DMS114 treated with DMSO at 0.1 percent for 48 hours (cell line): ENCODE measurements around the gene MYO1H.

Source experiments
- DNase-seq: peaks from one replicate; lab custom pipeline; 2025; ENCODE audit not compliant: unreplicated experiment; lab: John Stamatoyannopoulos, UW

The MYO1H gene

GRCh38 chr12:109448272-109448671 lies 100.6 kb downstream of the MYO1H start:
- DNase-seq, result no peak

GRCh38 chr12:109448707-109449390 lies 101.1 kb downstream of the MYO1H start:
- no peak for DNase-seq

- no peak for DNase-seq
Observed at GRCh38 chr12:109449845-109450532, 102.3 kb downstream of the MYO1H start.

GRCh38 chr12:109450980-109451379 lies 103.3 kb downstream of the MYO1H start:
- DNase-seq, result no peak

GRCh38 chr12:109451400-109451799 lies 103.7 kb downstream of the MYO1H start:
- no peak for DNase-seq

- DNase-seq, result no peak
Observed at GRCh38 chr12:109452489-109452888, 104.8 kb downstream of the MYO1H start.

GRCh38 chr12:109455706-109456105 lies 108.0 kb downstream of the MYO1H start:
- DNase-seq, result no peak

- no peak for DNase-seq
Observed at GRCh38 chr12:109458086-109458485, 110.4 kb downstream of the MYO1H start.

GRCh38 chr12:109458771-109459208 lies 111.1 kb downstream of the MYO1H start:
- no peak for DNase-seq

- DNase-seq, result no peak
Observed at GRCh38 chr12:109459247-109459646, 111.5 kb downstream of the MYO1H start.

- DNase-seq, result no peak
Observed at GRCh38 chr12:109460538-109460937, 112.8 kb downstream of the MYO1H start.

- no peak for DNase-seq
Observed at GRCh38 chr12:109461049-109461845, 113.5 kb downstream of the MYO1H start.

GRCh38 chr12:109461846-109462756 lies 114.4 kb downstream of the MYO1H start:
- DNase-seq, result no peak

- DNase-seq, result no peak
Observed at GRCh38 chr12:109462868-109463692, 115.4 kb downstream of the MYO1H start.

GRCh38 chr12:109463756-109464155 lies 116.1 kb downstream of the MYO1H start:
- no peak for DNase-seq

- no peak for DNase-seq
Observed at GRCh38 chr12:109464642-109465351, 117.1 kb downstream of the MYO1H start.

- DNase-seq, result no peak
Observed at GRCh38 chr12:109466305-109466704, 118.6 kb downstream of the MYO1H start.

- no peak for DNase-seq
Observed at GRCh38 chr12:109466821-109467220, 119.1 kb downstream of the MYO1H start.

- DNase-seq, result no peak
Observed at GRCh38 chr12:109467978-109468676, 120.4 kb downstream of the MYO1H start.
